GM21786 (cell line): ENCODE measurements around the gene DQX1.
"Not testable (repeated sequence)": the region's sequence is repeated elsewhere in the genome, so short reads cannot be mapped to it uniquely, and the experiment has no call there.

Source experiments
- ATAC-seq: cut with Tn5 transposase; IDR thresholded peaks from one replicate; pipeline ENCODE4 v1.9.1; 2021; ENCODE audit not compliant: unreplicated experiment

The DQX1 gene

DNA sequence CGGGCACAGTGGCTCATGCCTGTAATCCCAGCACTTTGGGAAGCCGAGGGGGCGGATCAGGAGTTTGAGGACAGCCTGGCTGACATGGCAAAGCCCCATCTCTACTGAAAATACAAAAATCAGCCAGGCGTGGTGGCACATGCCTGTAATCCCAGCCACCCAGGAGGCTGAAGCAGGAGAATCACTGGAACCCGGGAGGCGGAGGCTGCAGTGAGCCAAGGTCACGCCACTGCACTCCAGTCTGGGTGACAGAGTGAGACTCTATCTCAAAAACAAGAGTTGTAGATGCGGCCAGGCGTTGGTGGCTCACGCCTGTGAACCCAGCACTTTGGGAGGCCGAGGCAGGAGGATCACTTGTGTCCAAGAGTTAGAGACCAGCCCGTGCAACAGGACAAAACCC, 55.3 kb downstream of the DQX1 start:
- not testable (repeated sequence) for ATAC-seq
